ENCODE data around the gene RAB40C.

GRCh38 chr16:546909-547770, 42.7 kb upstream of the RAB40C start:
- TF ChIP-seq SUZ12 (IDR thresholded peaks at IDR 0.05) (no peak), LEF1 (IDR thresholded peaks at IDR 0.05; ENCODE audit: borderline replicate concordance) (no peak), ARNT (IDR thresholded peaks at IDR 0.05) (no peak), NFRKB (IDR thresholded peaks at IDR 0.05) (no peak), FOXM1 (IDR thresholded peaks at IDR 0.05; ENCODE audit: borderline replicate concordance) (no peak), SP1 (IDR thresholded peaks at IDR 0.05) (no peak), BHLHE40 (IDR thresholded peaks at IDR 0.05; ENCODE audit: borderline replicate concordance) (no peak), HDGF (IDR thresholded peaks at IDR 0.05; ENCODE audit: borderline replicate concordance) (no peak), TARDBP (IDR thresholded peaks at IDR 0.05) (no peak), FOXA1 (IDR thresholded peaks at IDR 0.05) (no peak), ELF4 (IDR thresholded peaks at IDR 0.05) (no peak), L3MBTL2 (conservative IDR thresholded peaks at IDR 0.05) (no peak)
- TF ChIP-seq, protein P1, sequence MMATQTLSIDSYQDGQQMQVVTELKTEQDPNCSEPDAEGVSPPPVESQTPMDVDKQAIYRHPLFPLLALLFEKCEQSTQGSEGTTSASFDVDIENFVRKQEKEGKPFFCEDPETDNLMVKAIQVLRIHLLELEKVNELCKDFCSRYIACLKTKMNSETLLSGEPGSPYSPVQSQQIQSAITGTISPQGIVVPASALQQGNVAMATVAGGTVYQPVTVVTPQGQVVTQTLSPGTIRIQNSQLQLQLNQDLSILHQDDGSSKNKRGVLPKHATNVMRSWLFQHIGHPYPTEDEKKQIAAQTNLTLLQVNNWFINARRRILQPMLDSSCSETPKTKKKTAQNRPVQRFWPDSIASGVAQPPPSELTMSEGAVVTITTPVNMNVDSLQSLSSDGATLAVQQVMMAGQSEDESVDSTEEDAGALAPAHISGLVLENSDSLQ (IDR thresholded peaks at IDR 0.05) = no peak; the same call in 1 of the 2 replicates
